Fibroblast of lung (primary cell): Measurements from ENCODE around the gene GRM8. TPM values are rescaled to one million over a fixed set of nuclear protein-coding genes. Genes with fewer than 3 reads are reported as not detected.

Source experiments
- DNase-seq, 2 donors: peaks; one replicate each; pipeline versions ENCODE4 v3.0.0 to v3.0.0-alpha.2; 2010; ENCODE audit warnings: low read depth in 2 of 2
- H2AFZ ChIP-seq: 2 replicates; pipeline ENCODE4 v1.5.1; 2012; ENCODE audit warnings: low read length, control low read depth, inconsistent platforms
- H3K27ac ChIP-seq: 2 replicates; pipeline ENCODE4 v1.5.1; 2011; ENCODE audit warnings: low read length, control low read depth; ENCODE audit not compliant: insufficient read depth
- H3K27me3 ChIP-seq: 2 replicates; pipeline ENCODE4 v1.5.1; 2011; ENCODE audit warnings: mild to moderate bottlenecking, low read length; ENCODE audit not compliant: control insufficient read depth, insufficient read depth
- H3K36me3 ChIP-seq: 2 replicates; pipeline ENCODE4 v1.5.1; 2011; ENCODE audit warnings: low read length; ENCODE audit not compliant: control insufficient read depth, insufficient read depth
- H3K4me1 ChIP-seq: 2 replicates; pipeline ENCODE4 v1.5.1; 2011; ENCODE audit warnings: low read length; ENCODE audit not compliant: control insufficient read depth, insufficient read depth; ENCODE audit errors: extremely low read depth
- H3K4me2 ChIP-seq: 2 replicates; pipeline ENCODE4 v1.5.1; 2011; ENCODE audit warnings: low read length, control low read depth; ENCODE audit not compliant: insufficient read depth; ENCODE audit errors: extremely low read depth
- H3K4me3 ChIP-seq, 4 experiments: fragments of 200-600 bp in 1 of 4; sonication (generic) in 1 of 4; replicated peaks in 1 of 4; 2 replicates each; pipeline ENCODE4 v1.5.1; 2011 to 2016; ENCODE audit warnings: low read length in 4 of 4, low read depth in 3 of 4, mild to moderate bottlenecking in 3 of 4, control low read depth in 2 of 4, inconsistent platforms in 1 of 4, mixed read lengths in 1 of 4; ENCODE audit not compliant: insufficient read depth in 1 of 4; ENCODE audit errors: control extremely low read depth in 1 of 4
- H3K79me2 ChIP-seq: 2 replicates; pipeline ENCODE4 v1.5.1; 2012; ENCODE audit warnings: mild to moderate bottlenecking, low read length, inconsistent platforms; ENCODE audit not compliant: control insufficient read depth, insufficient read depth
- H3K9ac ChIP-seq: 2 replicates; pipeline ENCODE4 v1.5.1; 2011; ENCODE audit warnings: mild to moderate bottlenecking, low read length, control low read depth; ENCODE audit not compliant: insufficient read depth
- H3K9me3 ChIP-seq: 2 replicates; pipeline ENCODE4 v1.5.1; 2012; ENCODE audit warnings: low read depth, low read length; ENCODE audit not compliant: control insufficient read depth, insufficient read depth
- H4K20me1 ChIP-seq: 2 replicates; pipeline ENCODE4 v1.5.1; 2011; ENCODE audit warnings: low read length; ENCODE audit not compliant: control insufficient read depth, insufficient read depth; ENCODE audit errors: extremely low read depth
- CTCF ChIP-seq, 2 donors: IDR thresholded peaks in 1 of 2; conservative IDR thresholded peaks in 1 of 2; 1 replicate in 1 of 2; 2 replicates in 1 of 2; pipeline ENCODE4 v1.5.1; 2011 to 2012; ENCODE audit warnings: low read length in 2 of 2, control low read depth in 1 of 2, inconsistent platforms in 1 of 2, low read depth in 1 of 2, mild to moderate bottlenecking in 1 of 2
- EZH2 ChIP-seq: IDR thresholded peaks from 2 replicates; pipeline ENCODE4 v1.5.1; 2012; ENCODE audit warnings: low read length, control low read depth, mild to moderate bottlenecking; ENCODE audit errors: missing control alignments
- polyA plus RNA-seq, 2 donors: library from polyadenylated mRNA; depleted of rRNA in 1 of 2; stranded (reverse) in 1 of 2; unstranded in 1 of 2; fragments of >200 nt; gene quantifications; 2 replicates each; pipeline ENCODE4 v1.2.1, GENCODE V29; 2011 to 2012; ENCODE audit warnings: missing spikeins in 1 of 2
- total RNA-seq: library from RNA; depleted of rRNA; stranded (reverse); fragments of >200 nt; gene quantifications from 2 replicates; pipeline ENCODE4 v1.2.1, GENCODE V29; 2014

The GRM8 gene
- total and polyA plus RNA-seq, 2 donors (not counting 1 experiment from before 2014, with no cell fraction given): not detected

GRCh38 chr7:127039541-127039940 is 213.2 kb downstream of the GRM8 start:
- Histone ChIP-seq H2AFZ (no peak overlapping the region), H3K4me1 (no peaks in the 10 kb centered on the region), H3K4me2 (no peak overlapping the region)

GRCh38 chr7:127035203-127035849 is 217.4 kb downstream of the GRM8 start:
- H3K27ac ChIP-seq: no peak overlapping the region
- H3K27me3 ChIP-seq: no peaks in the 10 kb centered on the region
- no peaks in the 10 kb centered on the region for H3K79me2 ChIP-seq
- TF ChIP-seq EZH2 (no peak), CTCF (conservative IDR thresholded peaks at IDR 0.05 in 1 of 2, IDR thresholded peaks at IDR 0.05 in 1 of 2; ENCODE audit: low read depth in 1 of 2, low read length in 2 of 2) (no peak)
- no peaks in the 10 kb centered on the region for H3K9me3 ChIP-seq
- H2AFZ ChIP-seq: no peak overlapping the region
- no peaks in the 10 kb centered on the region for H3K4me1 ChIP-seq
- H3K4me2 ChIP-seq: no peak overlapping the region
- H3K9ac ChIP-seq: no peak overlapping the region
- no peak for DNase-seq
- H4K20me1 ChIP-seq: no peaks in the 10 kb centered on the region
- H3K4me3 ChIP-seq: no peak overlapping the region
- no peaks in the 10 kb centered on the region for H3K36me3 ChIP-seq

More at GRCh38 chr7:127039541-127039940, 213.2 kb downstream of the GRM8 start:
- no peak overlapping the region for H3K4me3 ChIP-seq
- no peak overlapping the region for H3K27ac ChIP-seq
- H3K9ac ChIP-seq: no peak overlapping the region
- no peaks in the 10 kb centered on the region for H4K20me1 ChIP-seq
- no peak for DNase-seq
- H3K27me3 ChIP-seq: no peaks in the 10 kb centered on the region
- H3K9me3 ChIP-seq: no peaks in the 10 kb centered on the region
- no peaks in the 10 kb centered on the region for H3K36me3 ChIP-seq
- H3K79me2 ChIP-seq: no peaks in the 10 kb centered on the region
- TF ChIP-seq CTCF (conservative IDR thresholded peaks at IDR 0.05 in 1 of 2, IDR thresholded peaks at IDR 0.05 in 1 of 2; ENCODE audit: low read depth in 1 of 2, low read length in 2 of 2) (no peak), EZH2 (no peak)

GRCh38 chr7:127034186-127034806 is 218.4 kb downstream of the GRM8 start:
- TF ChIP-seq CTCF (conservative IDR thresholded peaks at IDR 0.05 in 1 of 2, IDR thresholded peaks at IDR 0.05 in 1 of 2; ENCODE audit: low read depth in 1 of 2, low read length in 2 of 2) (no peak), EZH2 (no peak)
- H2AFZ ChIP-seq: no peak overlapping the region
- H3K27ac ChIP-seq: no peak overlapping the region
- no peak overlapping the region for H3K9ac ChIP-seq
- H3K36me3 ChIP-seq: no peaks in the 10 kb centered on the region
- DNase-seq: no peak
- H4K20me1 ChIP-seq: no peaks in the 10 kb centered on the region
- H3K79me2 ChIP-seq: no peaks in the 10 kb centered on the region
- H3K4me1 ChIP-seq: no peaks in the 10 kb centered on the region
- no peak overlapping the region for H3K4me2 ChIP-seq
- H3K27me3 ChIP-seq: no peaks in the 10 kb centered on the region
- H3K9me3 ChIP-seq: no peaks in the 10 kb centered on the region
- H3K4me3 ChIP-seq: no peak overlapping the region
